A549 (cell line): ENCODE data around the gene RBCK1. TPM values are rescaled to one million over a fixed set of nuclear protein-coding genes. Genes with fewer than 3 reads are reported as not detected.

Experiments
- BHLHE40 ChIP-seq: IDR thresholded peaks from 2 replicates; pipeline ENCODE4 v1.6.1; 2012; ENCODE audit warnings: low read depth, low read length, inconsistent platforms
- CBX2 ChIP-seq: fragments of 200-600 bp; sonication (generic); IDR thresholded peaks from 2 replicates; pipeline ENCODE4 v1.6.1; 2016; ENCODE audit warnings: low read depth, mild to moderate bottlenecking, borderline replicate concordance
- CEBPB ChIP-seq, 2 experiments: fragments of >200 bp in 1 of 2; sonication (Bioruptor Twin) in 1 of 2; formaldehyde crosslinking in 1 of 2; IDR thresholded peaks; 2 replicates each; pipeline ENCODE4 v1.6.1; 2012 to 2016
- CTCF ChIP-seq: fragments of >200 bp; sonication (Bioruptor Twin); formaldehyde crosslinking; IDR thresholded peaks from 3 replicates; pipeline ENCODE4 v1.5.1; 2016
- E2F6 ChIP-seq: IDR thresholded peaks from 2 replicates; pipeline ENCODE4 v1.6.1; 2012; ENCODE audit warnings: low read depth, borderline replicate concordance
- EHF ChIP-seq: fragments of 250-450 bp; sonication (Bioruptor Pico); IDR thresholded peaks from 2 replicates; pipeline ENCODE4 v1.5.0; 2020; ENCODE audit warnings: mild to moderate bottlenecking
- FOXS1 ChIP-seq: fragments of 250-450 bp; sonication (Bioruptor Pico); IDR thresholded peaks from 2 replicates; pipeline ENCODE4 v1.5.0; 2020; ENCODE audit warnings: mild to moderate bottlenecking, moderate library complexity
- GATA3 ChIP-seq: IDR thresholded peaks from 2 replicates; pipeline ENCODE4 v1.6.1; 2012; ENCODE audit warnings: borderline replicate concordance
- HEYL ChIP-seq: fragments of 250-450 bp; sonication (Bioruptor Pico); IDR thresholded peaks from 2 replicates; pipeline ENCODE4 v1.8.0; 2021; ENCODE audit warnings: mild to moderate bottlenecking, moderate library complexity
- HOXA7 ChIP-seq: fragments of 250-450 bp; sonication (Bioruptor Pico); IDR thresholded peaks from 2 replicates; pipeline ENCODE4 v1.5.0; 2020; ENCODE audit warnings: mild to moderate bottlenecking, moderate library complexity
- HOXB5 ChIP-seq: fragments of 250-450 bp; sonication (Bioruptor Pico); IDR thresholded peaks from 2 replicates; pipeline ENCODE4 v1.5.0; 2020; ENCODE audit warnings: mild to moderate bottlenecking, moderate library complexity
- MAZ ChIP-seq: fragments of 150-350 bp; IDR thresholded peaks from 2 replicates; pipeline ENCODE4 v1.6.1; 2014; ENCODE audit warnings: antibody characterized with exemption, low read depth, low read length, borderline replicate concordance
- NPAS2 ChIP-seq: fragments of 250-450 bp; sonication (Bioruptor Pico); IDR thresholded peaks from 2 replicates; pipeline ENCODE4 v1.8.0; 2022; ENCODE audit warnings: mild to moderate bottlenecking, moderate library complexity, borderline replicate concordance
- POLR2A ChIP-seq: IDR thresholded peaks from 2 replicates; pipeline ENCODE4 v1.6.1; 2012; ENCODE audit warnings: mild to moderate bottlenecking, low read length
- RAD21 ChIP-seq, 2 experiments: fragments of >200 bp in 1 of 2; sonication (Bioruptor Twin) in 1 of 2; formaldehyde crosslinking in 1 of 2; IDR thresholded peaks in 1 of 2; conservative IDR thresholded peaks in 1 of 2; 2 replicates in 1 of 2; 3 replicates in 1 of 2; pipeline ENCODE4 v1.6.1; 2012 to 2018; ENCODE audit warnings: inconsistent platforms in 1 of 2
- RARB ChIP-seq: fragments of 250-450 bp; sonication (Bioruptor Pico); IDR thresholded peaks from 2 replicates; pipeline ENCODE4 v1.8.0; 2021; ENCODE audit warnings: mild to moderate bottlenecking, moderate library complexity
- REST ChIP-seq: fragments of 200-600 bp; sonication (generic); IDR thresholded peaks from 2 replicates; pipeline ENCODE4 v1.6.1; 2016; ENCODE audit warnings: antibody characterized with exemption, mild to moderate bottlenecking, moderate library complexity
- RFX5 ChIP-seq: fragments of 450-650 bp; IDR thresholded peaks from 2 replicates; pipeline ENCODE4 v1.7.1; 2014; ENCODE audit warnings: antibody characterized with exemption, mild to moderate bottlenecking, moderate library complexity
- SMC3 ChIP-seq: fragments of >200 bp; sonication (Bioruptor Twin); formaldehyde crosslinking; IDR thresholded peaks from 3 replicates; pipeline ENCODE4 v1.6.1; 2018; ENCODE audit warnings: inconsistent platforms
- SREBF2 ChIP-seq: fragments of 450-650 bp; IDR thresholded peaks from 2 replicates; pipeline ENCODE4 v1.6.1; 2014; ENCODE audit warnings: mild to moderate bottlenecking, moderate library complexity
- TFCP2L1 ChIP-seq: fragments of 250-450 bp; sonication (Bioruptor Pico); IDR thresholded peaks from 2 replicates; pipeline ENCODE4 v1.5.0; 2021; ENCODE audit warnings: mild to moderate bottlenecking
- TP53 ChIP-seq: fragments of 250-450 bp; sonication (Bioruptor Pico); IDR thresholded peaks from 2 replicates; pipeline ENCODE4 v1.5.0; 2021; ENCODE audit warnings: mild to moderate bottlenecking, moderate library complexity
- ZFP36 ChIP-seq: fragments of 450-650 bp; IDR thresholded peaks from 2 replicates; pipeline ENCODE4 v1.6.1; 2014; ENCODE audit warnings: borderline replicate concordance; ENCODE audit not compliant: partially characterized antibody
- polyA plus RNA-seq, 4 experiments: library from polyadenylated mRNA; depleted of rRNA in 3 of 4; stranded (reverse); fragments of >200 nt; fragmentation: RNase III in 1 of 4; extraction: RNeasy Plus Mini Kit Qiagen cat#74134 plus additional on column Dnase treatment in 1 of 4; gene quantifications; 2 replicates in 3 of 4; 3 replicates in 1 of 4; pipeline ENCODE4 v1.2.3, GENCODE V29; 2011 to 2017
- TF ChIP-seq, protein P1 (sequence below): fragments of 250-450 bp; sonication (Bioruptor Pico); IDR thresholded peaks from 2 replicates; pipeline ENCODE4 v1.5.0; 2020; ENCODE audit warnings: low read depth, mild to moderate bottlenecking, moderate library complexity

The RBCK1 gene
- polyA plus RNA-seq, 2 of the 4 experiments (the other 2 are of a cell fraction): 117 to 222 TPM

DNA sequence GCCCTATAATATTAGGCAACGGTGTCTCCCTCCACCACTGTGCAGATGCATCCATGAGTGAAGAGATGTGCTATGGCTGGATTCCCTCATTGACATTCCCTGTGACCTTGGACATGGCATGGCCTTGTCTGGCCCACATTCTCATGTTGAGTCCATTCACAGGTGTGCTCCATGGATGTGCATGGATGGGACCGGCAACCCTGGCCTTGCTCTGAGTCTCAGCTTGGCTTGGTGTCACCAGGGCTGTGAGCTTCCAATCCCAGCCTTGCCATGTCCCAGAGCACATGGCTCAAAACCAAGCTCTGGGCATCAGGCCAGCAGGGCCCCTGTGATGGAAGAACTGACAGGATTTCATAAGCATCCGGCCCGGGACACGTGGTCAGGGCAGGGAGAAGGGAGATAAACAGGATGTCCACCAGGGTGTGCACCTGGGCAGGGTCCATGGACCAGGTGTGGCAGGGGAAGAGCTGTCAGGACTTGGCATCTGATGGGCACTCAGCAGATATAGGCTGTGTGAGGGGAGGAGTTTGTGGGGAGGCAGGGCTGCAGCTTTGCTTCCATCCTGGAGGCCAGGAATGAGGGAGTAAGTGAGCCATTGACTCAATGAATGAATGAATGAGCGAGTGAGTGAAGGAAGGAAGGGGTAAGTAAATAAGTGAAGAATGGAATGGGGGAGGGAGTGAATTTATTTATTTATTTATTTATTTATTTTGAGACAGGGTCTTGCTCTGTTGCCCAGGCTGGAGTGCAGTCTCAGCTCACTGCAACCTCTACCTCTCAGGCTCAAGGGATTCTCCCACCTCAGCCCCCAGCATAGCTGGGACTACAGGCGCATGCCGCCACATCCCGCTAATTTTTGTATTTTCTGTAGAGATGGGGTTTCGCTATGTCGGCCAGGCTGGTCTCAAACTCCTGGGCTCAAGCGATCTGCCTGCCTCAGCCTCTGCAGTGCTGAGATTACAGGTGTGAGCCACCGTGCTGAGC lies 45.5 kb upstream of the RBCK1 start (continued):
- TF ChIP-seq CTCF: peak; percentile 66
- TF ChIP-seq REST: no peak
- peak; percentile 51; the same call in 1 of the 2 replicates for TF ChIP-seq E2F6
- no peak for TF ChIP-seq FOXS1 (CRISPR knock-in tag)
- TF ChIP-seq, protein P1, sequence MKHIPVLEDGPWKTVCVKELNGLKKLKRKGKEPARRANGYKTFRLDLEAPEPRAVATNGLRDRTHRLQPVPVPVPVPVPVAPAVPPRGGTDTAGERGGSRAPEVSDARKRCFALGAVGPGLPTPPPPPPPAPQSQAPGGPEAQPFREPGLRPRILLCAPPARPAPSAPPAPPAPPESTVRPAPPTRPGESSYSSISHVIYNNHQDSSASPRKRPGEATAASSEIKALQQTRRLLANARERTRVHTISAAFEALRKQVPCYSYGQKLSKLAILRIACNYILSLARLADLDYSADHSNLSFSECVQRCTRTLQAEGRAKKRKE (CRISPR knock-in tag): no peak
- TF ChIP-seq CEBPB (IDR thresholded peaks at IDR 0.05): peak; percentile 65 to 86; a peak in 3 of 4 replicates
- no peak; the same call in 1 of the 2 replicates for TF ChIP-seq HOXB5 (CRISPR knock-in tag)
- peak; percentile 95 for TF ChIP-seq SMC3
- TF ChIP-seq EHF (CRISPR knock-in tag): no peak
- no peak for TF ChIP-seq RARB
- peak; percentile 83; the same call in 1 of the 2 replicates for TF ChIP-seq TP53 (CRISPR knock-in tag)
- no peak for TF ChIP-seq GATA3
- no peak for TF ChIP-seq CBX2
- no peak for TF ChIP-seq SREBF2
- TF ChIP-seq HOXA7 (CRISPR knock-in tag): no peak
- peak; percentile 68; the same call in 1 of the 2 replicates for TF ChIP-seq HEYL
- 0 out of 2 replicates have a peak, but pooled peaks have one; percentile 73 for TF ChIP-seq MAZ
- peak; percentile 80 to 91 for TF ChIP-seq RAD21 (conservative IDR thresholded peaks at IDR 0.05 in 1 of 2, IDR thresholded peaks at IDR 0.05 in 1 of 2)
- no peak for TF ChIP-seq POLR2A
- no peak; the same call in 1 of the 2 replicates for TF ChIP-seq NPAS2 (CRISPR knock-in tag)
- TF ChIP-seq TFCP2L1 (CRISPR knock-in tag): no peak
- TF ChIP-seq RFX5: no peak
- TF ChIP-seq BHLHE40: no peak
- no peak for TF ChIP-seq ZFP36
